ENCODE data around the gene KCNT2. TPM values are rescaled to one million over a fixed set of nuclear protein-coding genes. Genes with fewer than 3 reads are reported as not detected.

The KCNT2 gene
- total and polyA plus RNA-seq, 2 of the 8 experiments (the other 6 are each of a cell fraction or from before 2014, with no cell fraction given) = 2.3 to 10.2 TPM

DNA sequence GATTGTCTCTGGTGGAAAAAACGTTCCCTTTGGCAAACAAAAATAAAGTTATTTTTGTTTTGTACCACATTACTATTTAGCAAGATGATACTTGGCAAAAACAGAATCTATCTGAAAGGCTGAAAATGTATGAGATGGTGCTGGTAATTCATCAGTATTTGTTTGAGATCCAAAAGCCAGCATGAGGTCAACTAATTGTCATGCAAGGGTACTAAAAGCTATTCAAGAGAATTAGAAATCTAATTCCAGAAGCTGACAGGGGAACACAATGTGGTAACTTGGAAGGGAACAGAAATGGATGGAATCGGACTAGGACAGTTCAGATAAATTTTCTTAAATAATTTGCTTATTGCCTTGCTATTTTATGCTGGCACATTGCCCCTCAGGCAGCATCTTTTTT, 263.8 kb downstream of the KCNT2 start:
- H3K23ac ChIP-seq (ENCODE audit: insufficient read length) = no peak overlapping the region
- H3K9ac ChIP-seq (replicated peaks in 1 of 4; ENCODE audit: extremely low read depth in 1 of 4, low read depth in 3 of 4, low read length in 3 of 4) = no peak overlapping the region
- peaks cover 0 to 1% (median 0%) of the 10 kb centered on the region in 4 experiments; a peak in 1 of 7 replicates for H3K27me3 ChIP-seq (replicated peaks in 1 of 4; ENCODE audit: control insufficient read depth in 3 of 4, extremely low read depth in 1 of 4, insufficient read depth in 3 of 4, low read length in 3 of 4)
- POLR2A ChIA-PET (ENCODE audit: partially characterized antibody) = no interaction called here
- CTCF ChIA-PET (ENCODE audit: partially characterized antibody) = interaction anchor here (0.7 to 2.7 kb wide), 6 partner anchors 8 to 317 kb away, joined by 3 to 15 read pairs (median 4); no protein-coding TSS in a partner anchor
- H2BK120ac ChIP-seq (replicated peaks; ENCODE audit: low read depth, low read length) = no peak overlapping the region
- H3K14ac ChIP-seq (ENCODE audit: insufficient read length) = no peak overlapping the region
- H4K91ac ChIP-seq (replicated peaks; ENCODE audit: insufficient read length, low read length) = no peak overlapping the region
- H3K4ac ChIP-seq (replicated peaks; ENCODE audit: insufficient read length, low read depth, low read length) = no peak overlapping the region
- H3K4me1 ChIP-seq (replicated peaks in 1 of 4; ENCODE audit: control insufficient read depth in 3 of 4, insufficient read depth in 4 of 4, low read length in 3 of 4) = peaks cover 3 to 11% (median 7%) of the 10 kb centered on the region in 4 experiments; a peak in 6 of 7 replicates
- 39% methylated on average over 2 of the region's 2 CpGs; no CpG with 5 or more reads in 1 of the 2 experiments for WGBS, 2 experiments (ENCODE audit: extremely low coverage in 1 of 2, insufficient coverage in 1 of 2, insufficient read length in 1 of 2, insufficient replicate concordance in 2 of 2, low coverage in 1 of 2, low lambda C conversion rate in 2 of 2, missing lambda C conversion rate in 1 of 2)
- H3K23me2 ChIP-seq (ENCODE audit: low read depth, low read length) = no peaks in the 10 kb centered on the region
- no peaks in the 10 kb centered on the region for H3K9me3 ChIP-seq (ENCODE audit: insufficient read depth in 2 of 2, low read depth in 1 of 2, low read length in 1 of 2)
- no peak overlapping the region for H3K18ac ChIP-seq (ENCODE audit: extremely low read depth, low read length)
- H3K4me2 ChIP-seq (ENCODE audit: insufficient read depth in 1 of 2, low read depth in 2 of 2, low read length in 2 of 2) = peak overlapping the region in 1 of 2 experiments; percentile 34; a peak in 2 of 4 replicates
- H4K5ac ChIP-seq (ENCODE audit: insufficient read length, low read depth, low read length) = peak overlapping the region; percentile 63
- DNase-seq (ENCODE audit: low read depth in 1 of 2, low spot score in 2 of 2) (no peak), FAIRE-seq (no peak)
- peaks cover 0 to 4% (median 0%) of the 10 kb centered on the region in 4 experiments; a peak in 2 of 8 replicates for H3K36me3 ChIP-seq (ENCODE audit: control insufficient read depth in 2 of 4, insufficient read depth in 4 of 4, low read length in 3 of 4)
- H2AFZ ChIP-seq (ENCODE audit: low read length) = no peak overlapping the region
- no peak overlapping the region for H2BK15ac ChIP-seq (ENCODE audit: low read length)
- H3K4me3 ChIP-seq (ENCODE audit: extremely low read depth in 1 of 4, insufficient read depth in 2 of 4, low read depth in 3 of 4, low read length in 4 of 4) = peak overlapping the region in 1 of 4 experiments; percentile 7; a peak in 1 of 8 replicates
- H2BK5ac ChIP-seq (ENCODE audit: low read depth, low read length) = no peak overlapping the region
- H3K56ac ChIP-seq (replicated peaks; ENCODE audit: insufficient read length, low read depth, low read length) = no peak overlapping the region
- no peak overlapping the region for H3K27ac ChIP-seq (ENCODE audit: low read depth, low read length)
- H2BK12ac ChIP-seq (ENCODE audit: low read depth, low read length) = no peak overlapping the region
- no peak overlapping the region for H4K8ac ChIP-seq (ENCODE audit: extremely low read depth, insufficient read depth, low read length)
- no peaks in the 10 kb centered on the region for H4K20me1 ChIP-seq (replicated peaks in 1 of 2; ENCODE audit: control insufficient read depth in 1 of 2, insufficient read depth in 2 of 2, low read length in 2 of 2)
- H2BK20ac ChIP-seq (ENCODE audit: low read length) = no peak overlapping the region
- no peak for TF ChIP-seq EP300 (IDR thresholded peaks at IDR 0.05; ENCODE audit: borderline replicate concordance in 1 of 2, low read depth in 2 of 2, low read length in 2 of 2)
- no peak for TF ChIP-seq KDM5A (IDR thresholded peaks at IDR 0.05; ENCODE audit: low read length)
- peak in 1 of 2 experiments; percentile 26 for TF ChIP-seq BCL11A (IDR thresholded peaks at IDR 0.05; ENCODE audit: low read depth in 2 of 2, low read length in 2 of 2)
- no peak for TF ChIP-seq TAF7 (optimal IDR thresholded peaks at IDR 0.05; ENCODE audit: borderline replicate concordance, low read depth, low read length)
- peak; percentile 84 for TF ChIP-seq POU5F1 (IDR thresholded peaks at IDR 0.05; ENCODE audit: low read depth, low read length)
- TF ChIP-seq NANOG (IDR thresholded peaks at IDR 0.05; ENCODE audit: insufficient read depth, low read depth, low read length, poor library complexity, severe bottlenecking) = no peak
- no peak for TF ChIP-seq TCF12 (IDR thresholded peaks at IDR 0.05; ENCODE audit: low read depth, low read length)
- TF ChIP-seq, protein P1, sequence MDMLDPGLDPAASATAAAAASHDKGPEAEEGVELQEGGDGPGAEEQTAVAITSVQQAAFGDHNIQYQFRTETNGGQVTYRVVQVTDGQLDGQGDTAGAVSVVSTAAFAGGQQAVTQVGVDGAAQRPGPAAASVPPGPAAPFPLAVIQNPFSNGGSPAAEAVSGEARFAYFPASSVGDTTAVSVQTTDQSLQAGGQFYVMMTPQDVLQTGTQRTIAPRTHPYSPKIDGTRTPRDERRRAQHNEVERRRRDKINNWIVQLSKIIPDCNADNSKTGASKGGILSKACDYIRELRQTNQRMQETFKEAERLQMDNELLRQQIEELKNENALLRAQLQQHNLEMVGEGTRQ (IDR thresholded peaks at IDR 0.05; ENCODE audit: low read length) = no peak
- TF ChIP-seq, protein P2, sequence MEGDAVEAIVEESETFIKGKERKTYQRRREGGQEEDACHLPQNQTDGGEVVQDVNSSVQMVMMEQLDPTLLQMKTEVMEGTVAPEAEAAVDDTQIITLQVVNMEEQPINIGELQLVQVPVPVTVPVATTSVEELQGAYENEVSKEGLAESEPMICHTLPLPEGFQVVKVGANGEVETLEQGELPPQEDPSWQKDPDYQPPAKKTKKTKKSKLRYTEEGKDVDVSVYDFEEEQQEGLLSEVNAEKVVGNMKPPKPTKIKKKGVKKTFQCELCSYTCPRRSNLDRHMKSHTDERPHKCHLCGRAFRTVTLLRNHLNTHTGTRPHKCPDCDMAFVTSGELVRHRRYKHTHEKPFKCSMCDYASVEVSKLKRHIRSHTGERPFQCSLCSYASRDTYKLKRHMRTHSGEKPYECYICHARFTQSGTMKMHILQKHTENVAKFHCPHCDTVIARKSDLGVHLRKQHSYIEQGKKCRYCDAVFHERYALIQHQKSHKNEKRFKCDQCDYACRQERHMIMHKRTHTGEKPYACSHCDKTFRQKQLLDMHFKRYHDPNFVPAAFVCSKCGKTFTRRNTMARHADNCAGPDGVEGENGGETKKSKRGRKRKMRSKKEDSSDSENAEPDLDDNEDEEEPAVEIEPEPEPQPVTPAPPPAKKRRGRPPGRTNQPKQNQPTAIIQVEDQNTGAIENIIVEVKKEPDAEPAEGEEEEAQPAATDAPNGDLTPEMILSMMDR (IDR thresholded peaks at IDR 0.05; ENCODE audit: control extremely low read depth in 1 of 3, insufficient read depth in 1 of 3, low read depth in 1 of 3, low read length in 3 of 3) = no peak
- no peak overlapping the region for H2AK5ac ChIP-seq (ENCODE audit: low read depth, low read length)
- no peaks in the 10 kb centered on the region for H3K79me1 ChIP-seq (ENCODE audit: low read depth, low read length)
- H3K79me2 ChIP-seq (ENCODE audit: control insufficient read depth in 1 of 2, insufficient read depth in 2 of 2, low read length in 2 of 2) = no peaks in the 10 kb centered on the region

All from H1 (cell line).